ENCODE data around the gene SPTBN1.

- no peak for TF ChIP-seq CTCF (conservative IDR thresholded peaks at IDR 0.05; ENCODE audit: low read depth, low read length)
- TF ChIP-seq EZH2 (IDR thresholded peaks at IDR 0.05; ENCODE audit: borderline replicate concordance, low read depth, low read length, poor library complexity, severe bottlenecking) = no peak
These were observed 128.5 kb downstream of the SPTBN1 start for GRCh38 chr2:54584598-54584997.

Measured in A673 (cell line).